Activated CD4-positive, alpha-beta T cell treated with anti-CD3 and anti-CD28 coated beads for 1 hour (primary cell): Measurements from ENCODE around the gene TTI1.

Experiments
- DNase-seq: peaks from one replicate; pipeline ENCODE4 v3.0.0-alpha.2; 2020

TTI1 gene

DNA sequence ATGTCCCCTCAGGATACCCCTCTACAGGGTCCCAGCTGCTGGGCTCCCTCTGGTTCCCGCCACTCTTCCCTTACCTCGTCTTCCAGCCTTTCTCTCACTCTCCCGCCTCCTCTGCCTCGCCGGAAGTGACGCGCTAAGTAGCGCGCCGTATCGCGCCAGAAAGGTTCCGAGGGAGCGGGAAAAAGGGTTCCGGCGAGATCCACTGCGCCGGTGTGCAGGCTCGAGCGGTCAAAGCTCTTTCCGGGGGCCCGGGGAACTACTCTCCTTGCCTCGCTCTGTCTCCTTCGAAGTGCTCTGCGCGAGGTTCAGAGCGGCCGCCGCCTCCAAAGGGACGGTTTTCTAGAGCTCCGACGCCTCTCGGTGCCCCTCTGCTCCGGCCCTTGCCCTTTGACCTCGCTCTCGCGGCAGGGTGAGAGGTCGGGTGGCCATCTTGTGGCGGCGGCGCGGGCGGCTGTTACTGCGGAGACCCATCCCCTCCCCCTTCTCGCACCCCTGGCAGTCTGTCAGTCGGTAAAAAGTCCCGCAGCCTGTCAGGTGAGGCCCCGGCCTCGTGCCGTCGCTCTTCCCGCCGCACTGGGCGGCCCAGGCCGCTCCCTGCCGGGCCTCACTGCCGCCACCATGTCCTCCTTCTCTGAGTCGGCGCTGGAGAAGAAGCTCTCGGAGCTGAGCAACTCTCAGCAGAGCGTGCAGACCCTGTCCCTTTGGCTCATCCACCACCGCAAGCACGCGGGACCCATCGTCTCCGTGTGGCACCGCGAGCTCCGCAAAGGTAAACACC lies at the start of gene TTI1, which contains the start of gene RPRD1B:
Gene TTI1 (minus strand): TSS at position 127 of the 778 bp plus-strand sequence. CDS start 19,640 bp downstream, outside the sequence.
Gene RPRD1B (plus strand): TSS at position 417 of the 778 bp plus-strand sequence. CDS start 202 bp downstream, at position 619.
- DNase-seq, result peak; percentile 85

GRCh38 chr20:38082894-38083293 lies 49.6 kb upstream of the TTI1 start:
- DNase-seq, result no peak

GRCh38 chr20:38081575-38081974 lies 48.3 kb upstream of the TTI1 start:
- no peak for DNase-seq

GRCh38 chr20:38079353-38079752 lies 46.1 kb upstream of the TTI1 start:
- no peak for DNase-seq

DNA sequence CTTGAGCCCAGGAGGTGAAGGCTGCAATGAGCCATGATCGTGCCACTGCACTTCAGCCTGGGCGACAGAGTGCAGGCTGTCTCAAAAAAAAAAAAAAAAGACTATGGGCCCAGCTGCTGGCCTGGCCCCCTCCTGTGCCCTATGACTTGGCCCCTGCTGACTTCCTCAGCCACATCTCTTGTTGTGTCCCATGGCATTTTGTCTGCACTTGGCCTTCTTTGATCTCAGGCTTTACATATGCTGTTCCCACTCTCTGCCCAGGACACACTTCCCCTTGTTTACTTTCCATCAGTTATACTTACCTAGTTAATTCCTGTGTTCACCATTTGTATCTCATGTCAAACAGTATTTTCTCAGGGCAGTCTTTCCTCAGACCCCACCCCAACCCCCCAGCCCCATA lies 44.8 kb upstream of the TTI1 start:
- DNase-seq, result no peak

DNA sequence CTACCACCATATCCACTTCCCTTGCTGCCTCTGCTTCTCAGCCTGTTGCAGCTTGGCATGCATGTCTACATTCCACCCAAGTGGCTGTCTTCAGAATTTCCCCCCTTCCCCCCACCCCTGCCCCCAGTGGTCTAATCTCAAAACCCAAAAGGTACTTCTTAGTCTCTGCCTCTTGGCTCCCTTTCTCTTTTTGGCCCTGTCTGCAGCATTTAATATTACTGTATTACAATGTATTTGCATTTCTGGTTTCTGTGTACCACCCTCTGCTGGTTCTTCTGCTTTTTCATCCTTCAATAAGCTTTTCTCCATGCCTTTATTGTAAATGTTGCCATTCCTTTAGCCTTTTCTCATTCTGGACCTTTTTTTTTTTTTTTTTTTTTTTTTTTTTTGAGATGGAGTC lies 43.3 kb upstream of the TTI1 start:
- no peak for DNase-seq

GRCh38 chr20:38075161-38075998 lies 42.1 kb upstream of the TTI1 start:
- DNase-seq, result no peak

- no peak for DNase-seq
Measured at GRCh38 chr20:38073307-38074071, 40.2 kb upstream of the TTI1 start.

DNA sequence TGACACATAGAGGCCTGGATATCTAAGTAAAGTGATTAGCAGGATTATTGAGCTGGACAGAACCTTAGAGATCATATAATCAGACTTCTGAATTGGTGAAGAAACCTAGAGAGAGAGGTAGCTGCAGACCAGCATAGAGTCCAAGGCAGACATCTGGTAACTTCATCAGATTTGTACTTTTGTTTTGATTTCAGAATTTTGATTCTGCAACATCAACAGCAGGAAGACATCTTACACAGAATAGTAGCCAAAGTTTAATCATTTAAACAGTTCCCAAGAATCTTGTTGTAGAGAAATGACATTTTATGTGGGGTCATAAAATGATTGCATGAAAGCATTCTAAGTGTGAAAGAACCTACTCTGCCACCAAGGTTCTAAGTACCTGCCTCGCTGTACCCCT lies 39.6 kb upstream of the TTI1 start:
- no peak for DNase-seq

- no peak for DNase-seq
Measured at GRCh38 chr20:38067717-38068365, 34.6 kb upstream of the TTI1 start.

DNA sequence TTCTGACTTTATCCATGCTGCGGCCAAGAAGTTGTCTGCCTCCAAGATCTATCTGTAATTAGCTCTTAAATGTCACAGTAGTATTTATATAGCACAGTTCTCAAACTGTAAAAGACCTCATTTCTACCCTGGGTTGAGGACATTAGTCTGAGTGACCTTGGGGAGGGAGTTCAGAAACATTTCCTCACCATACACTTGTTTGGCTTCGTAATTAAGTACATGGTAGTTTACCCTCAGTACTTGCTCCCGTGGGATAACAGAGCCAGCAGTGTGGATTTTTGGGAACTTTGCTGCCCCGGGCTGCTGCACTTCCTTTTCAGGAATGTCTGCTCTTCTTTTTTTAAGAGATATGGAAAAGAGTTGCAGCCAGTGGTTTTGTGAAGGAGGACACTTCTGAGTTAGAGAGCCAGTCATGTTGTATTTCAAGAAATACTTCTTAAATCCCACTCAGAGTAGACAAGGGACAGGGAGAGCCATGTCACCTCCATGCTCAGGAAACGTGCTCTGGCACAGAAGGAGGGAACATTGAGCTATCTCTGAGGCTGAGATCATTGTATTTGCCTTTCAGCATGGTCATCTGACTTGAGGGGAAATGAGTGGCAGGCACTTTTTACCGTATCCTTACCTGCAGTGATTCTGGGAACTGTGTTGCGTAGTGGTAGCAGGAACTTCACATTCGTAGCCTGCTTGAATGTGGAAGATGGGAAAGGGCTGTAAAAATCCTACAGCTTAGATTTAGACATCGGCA lies 33.9 kb upstream of the TTI1 start:
- DNase-seq, result no peak

- no peak for DNase-seq
Measured at GRCh38 chr20:38065764-38066375, 32.6 kb upstream of the TTI1 start.

GRCh38 chr20:38063911-38064530 lies 30.8 kb upstream of the TTI1 start:
- no peak for DNase-seq

DNA sequence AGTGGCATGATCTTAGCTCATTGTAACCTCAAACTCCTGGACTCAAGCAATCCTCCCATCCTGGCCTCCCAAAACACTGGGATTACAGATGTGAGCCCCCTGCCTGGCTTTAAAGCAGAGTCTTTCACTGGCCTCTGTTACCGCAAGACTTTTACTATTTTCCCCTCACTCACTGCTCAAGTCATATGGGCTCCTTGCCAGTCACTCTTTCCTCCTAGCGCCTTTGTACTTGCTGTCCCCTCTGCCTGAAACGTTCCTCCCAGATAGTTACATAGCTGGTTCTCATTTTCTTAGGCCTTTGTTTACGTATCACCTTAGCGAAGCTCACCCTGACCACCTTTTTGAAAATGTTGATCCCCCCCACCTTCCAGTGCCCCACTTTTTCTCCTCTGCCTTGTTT lies 29.6 kb upstream of the TTI1 start:
- no peak for DNase-seq

DNA sequence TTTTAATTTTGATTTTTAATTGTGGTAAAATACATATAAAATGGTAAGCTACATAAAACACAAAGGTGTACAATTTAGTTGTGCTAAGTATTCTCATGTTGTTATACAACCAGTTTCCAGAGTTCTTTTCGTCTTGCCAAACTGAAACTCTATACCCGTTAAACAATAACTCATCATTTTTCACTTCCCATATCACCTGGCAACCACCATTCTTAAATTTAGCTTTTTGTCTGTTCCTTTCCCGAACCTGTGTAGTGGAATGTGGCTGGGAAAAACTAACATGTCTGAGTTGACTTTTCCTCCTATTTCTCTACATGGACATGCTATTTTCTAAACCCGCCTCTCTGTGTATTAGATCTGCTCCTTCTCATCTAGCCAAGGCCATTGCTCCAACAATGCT lies 27.9 kb upstream of the TTI1 start:
- DNase-seq, result no peak

- no peak for DNase-seq
Measured at GRCh38 chr20:38060536-38060935, 27.3 kb upstream of the TTI1 start.

GRCh38 chr20:38059832-38060231 lies 26.6 kb upstream of the TTI1 start:
- DNase-seq, result no peak

GRCh38 chr20:38057351-38057972 lies 24.2 kb upstream of the TTI1 start:
- DNase-seq, result peak; percentile 57

DNA sequence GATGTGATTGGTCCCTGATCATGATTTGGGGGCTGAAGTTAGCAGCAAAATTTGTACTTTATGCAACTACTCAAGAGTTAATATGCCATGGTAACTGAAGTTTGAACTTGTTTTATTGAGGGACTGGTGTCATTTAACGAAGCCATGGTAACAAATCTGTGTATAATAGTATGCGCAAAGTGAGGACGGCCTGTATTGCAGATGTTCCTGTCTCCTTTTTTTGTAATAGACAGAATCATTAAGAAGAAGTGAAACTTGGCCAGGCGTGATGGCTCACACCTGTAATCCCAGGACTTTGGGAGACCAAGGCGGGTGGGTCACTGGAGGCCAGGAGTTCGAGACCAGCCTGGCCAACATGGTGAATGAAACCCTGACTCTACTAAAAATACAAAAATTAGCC lies 22.6 kb upstream of the TTI1 start:
- DNase-seq, result no peak

- DNase-seq, result no peak
Measured at GRCh38 chr20:38055294-38055693, 22.0 kb upstream of the TTI1 start.

DNA sequence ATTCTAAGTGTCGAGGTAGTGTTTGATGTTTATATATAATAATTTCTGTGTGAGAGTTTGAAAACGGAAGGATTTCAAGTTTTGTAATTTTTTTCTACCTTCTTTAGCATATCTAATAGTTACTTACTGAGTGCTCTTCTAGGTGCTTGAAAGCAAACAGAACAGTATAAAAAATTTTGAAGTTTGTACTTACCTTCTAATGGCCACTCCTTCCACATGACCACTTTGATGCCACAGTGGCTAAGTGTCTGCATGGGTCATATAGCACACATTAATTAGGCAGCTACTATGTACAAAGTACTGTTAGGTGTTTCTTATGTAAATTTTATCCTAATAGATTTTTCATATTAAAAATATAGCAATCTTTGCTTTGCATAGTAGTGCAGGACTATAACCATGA lies 21.4 kb upstream of the TTI1 start:
- DNase-seq, result no peak
